ENCODE results near the gene SLC9A4. TPM values are rescaled to one million over a fixed set of nuclear protein-coding genes. Genes with fewer than 3 reads are reported as not detected.

SLC9A4 gene
- polyA plus RNA-seq, 4 donors, result 6.8 to 10.9 (median 7.1) TPM

GRCh38 chr2:102453501-102453900 is 19.5 kb upstream of the SLC9A4 start:
- no peak for DNase-seq (ENCODE audit: low read depth in 4 of 4, low spot score in 2 of 4)

- DNase-seq (ENCODE audit: low read depth in 4 of 4, low spot score in 2 of 4), result no peak
Observed at GRCh38 chr2:102455061-102455670, 17.9 kb upstream of the SLC9A4 start.

GRCh38 chr2:102460467-102460866 is 12.6 kb upstream of the SLC9A4 start:
- DNase-seq (ENCODE audit: low read depth in 4 of 4, low spot score in 2 of 4), result no peak

GRCh38 chr2:102461188-102461587 is 11.8 kb upstream of the SLC9A4 start:
- DNase-seq (ENCODE audit: low read depth in 4 of 4, low spot score in 2 of 4), result no peak

- DNase-seq (ENCODE audit: low read depth in 4 of 4, low spot score in 2 of 4), result no peak
Observed at GRCh38 chr2:102463160-102463559, 9.9 kb upstream of the SLC9A4 start.

GRCh38 chr2:102470168-102470567 is 2.9 kb upstream of the SLC9A4 start:
- DNase-seq (ENCODE audit: low read depth in 4 of 4, low spot score in 2 of 4), result no peak

GRCh38 chr2:102473631-102474030 is 605 bp downstream of the SLC9A4 start:
- no peak for DNase-seq (ENCODE audit: low read depth in 4 of 4, low spot score in 2 of 4)

GRCh38 chr2:102474785-102475184 is 1.8 kb downstream of the SLC9A4 start:
- DNase-seq (ENCODE audit: low read depth in 4 of 4, low spot score in 2 of 4), result no peak

GRCh38 chr2:102478686-102479470 is 5.9 kb downstream of the SLC9A4 start:
- DNase-seq (ENCODE audit: low read depth in 4 of 4, low spot score in 2 of 4), result no peak

GRCh38 chr2:102480285-102481195 is 7.5 kb downstream of the SLC9A4 start:
- no peak for DNase-seq (ENCODE audit: low read depth in 4 of 4, low spot score in 2 of 4)

GRCh38 chr2:102481931-102482330 is 8.9 kb downstream of the SLC9A4 start:
- DNase-seq (ENCODE audit: low read depth in 4 of 4, low spot score in 2 of 4), result no peak

- no peak for DNase-seq (ENCODE audit: low read depth in 4 of 4, low spot score in 2 of 4)
Observed at GRCh38 chr2:102483086-102483485, 10.1 kb downstream of the SLC9A4 start.

GRCh38 chr2:102484310-102485061 is 11.5 kb downstream of the SLC9A4 start:
- DNase-seq (ENCODE audit: low read depth in 4 of 4, low spot score in 2 of 4), result no peak

- no peak for DNase-seq (ENCODE audit: low read depth in 4 of 4, low spot score in 2 of 4)
Observed at GRCh38 chr2:102485147-102485785, 12.2 kb downstream of the SLC9A4 start.

GRCh38 chr2:102486941-102487702 is 14.1 kb downstream of the SLC9A4 start:
- no peak for DNase-seq (ENCODE audit: low read depth in 4 of 4, low spot score in 2 of 4)

- DNase-seq (ENCODE audit: low read depth in 4 of 4, low spot score in 2 of 4), result no peak
Observed at GRCh38 chr2:102487761-102488462, 14.9 kb downstream of the SLC9A4 start.

- no peak for DNase-seq (ENCODE audit: low read depth in 4 of 4, low spot score in 2 of 4)
Observed at GRCh38 chr2:102489646-102490045, 16.6 kb downstream of the SLC9A4 start.

- DNase-seq (ENCODE audit: low read depth in 4 of 4, low spot score in 2 of 4), result no peak
Observed at GRCh38 chr2:102492006-102492405, 19.0 kb downstream of the SLC9A4 start.

- DNase-seq (ENCODE audit: low read depth in 4 of 4, low spot score in 2 of 4), result no peak
Observed at GRCh38 chr2:102494570-102494969, 21.5 kb downstream of the SLC9A4 start.
